Loucy (cell line): ENCODE data around the gene LRRC26.

Experiments
- H2AFZ ChIP-seq: fragments of 200-600 bp; sonication (generic); 2 replicates; pipeline ENCODE4 v1.6.0; 2016; ENCODE audit warnings: antibody characterized with exemption, mild to moderate bottlenecking, low read length, moderate library complexity
- H3F3A ChIP-seq: fragments of 200-600 bp; 2 replicates; pipeline ENCODE4 v1.6.0; 2016; ENCODE audit warnings: antibody characterized with exemption, low read depth, mild to moderate bottlenecking
- H3K27me3 ChIP-seq: fragments of 200-600 bp; sonication (generic); 2 replicates; pipeline ENCODE4 v1.6.1; 2014; ENCODE audit warnings: low read length, mild to moderate bottlenecking; ENCODE audit not compliant: insufficient read depth, poor library complexity, severe bottlenecking
- H3K36me3 ChIP-seq: fragments of 200-600 bp; sonication (generic); 2 replicates; pipeline ENCODE4 v1.6.1; 2016; ENCODE audit warnings: low read length; ENCODE audit not compliant: insufficient read depth
- H3K4me1 ChIP-seq: fragments of 200-600 bp; sonication (generic); 2 replicates; pipeline ENCODE4 v1.5.1; 2014; ENCODE audit warnings: low read length, mild to moderate bottlenecking; ENCODE audit not compliant: insufficient read depth, poor library complexity, severe bottlenecking
- H3K4me2 ChIP-seq: fragments of 200-600 bp; sonication (generic); 2 replicates; pipeline ENCODE4 v1.6.0; 2014; ENCODE audit warnings: antibody characterized with exemption, low read length, low read depth, mild to moderate bottlenecking; ENCODE audit not compliant: poor library complexity, severe bottlenecking
- H3K4me3 ChIP-seq: fragments of 200-600 bp; sonication (generic); 2 replicates; pipeline ENCODE4 v1.5.1; 2014; ENCODE audit warnings: low read length, mild to moderate bottlenecking, mixed read lengths; ENCODE audit not compliant: poor library complexity, severe bottlenecking
- H3K79me2 ChIP-seq: fragments of 200-600 bp; sonication (generic); 2 replicates; pipeline ENCODE4 v1.6.1; 2014; ENCODE audit warnings: low read length; ENCODE audit not compliant: insufficient read depth
- H3K9ac ChIP-seq: fragments of 200-600 bp; sonication (generic); 2 replicates; pipeline ENCODE4 v1.6.0; 2014; ENCODE audit warnings: mild to moderate bottlenecking, low read depth, low read length, moderate library complexity; ENCODE audit not compliant: poor library complexity, severe bottlenecking
- H3K9me2 ChIP-seq: fragments of 200-600 bp; sonication (generic); replicated peaks from 2 replicates; pipeline ENCODE4 v1.6.1; 2016; ENCODE audit warnings: low read depth, low read length, mixed read lengths
- H3K9me3 ChIP-seq: fragments of 200-600 bp; sonication (generic); 2 replicates; pipeline ENCODE4 v1.6.1; 2014; ENCODE audit warnings: mild to moderate bottlenecking, antibody characterized with exemption, low read length, low read depth; ENCODE audit not compliant: insufficient read depth
- H4K20me1 ChIP-seq: fragments of 200-600 bp; sonication (generic); 2 replicates; pipeline ENCODE4 v1.6.0; 2014; ENCODE audit warnings: antibody characterized with exemption, low read length, mild to moderate bottlenecking; ENCODE audit not compliant: insufficient read depth, poor library complexity, severe bottlenecking
- EZH2phosphoT487 ChIP-seq: fragments of 200-600 bp; IDR thresholded peaks from 2 replicates; pipeline ENCODE4 v1.6.1; 2018; ENCODE audit warnings: antibody characterized with exemption, mild to moderate bottlenecking, moderate library complexity, borderline replicate concordance
- TF ChIP-seq, protein P1 (sequence below): fragments of 200-600 bp; sonication (generic); conservative IDR thresholded peaks from 2 replicates; pipeline ENCODE4 v1.5.1; 2014; ENCODE audit warnings: mild to moderate bottlenecking, antibody characterized with exemption, low read length

Gene LRRC26

DNA sequence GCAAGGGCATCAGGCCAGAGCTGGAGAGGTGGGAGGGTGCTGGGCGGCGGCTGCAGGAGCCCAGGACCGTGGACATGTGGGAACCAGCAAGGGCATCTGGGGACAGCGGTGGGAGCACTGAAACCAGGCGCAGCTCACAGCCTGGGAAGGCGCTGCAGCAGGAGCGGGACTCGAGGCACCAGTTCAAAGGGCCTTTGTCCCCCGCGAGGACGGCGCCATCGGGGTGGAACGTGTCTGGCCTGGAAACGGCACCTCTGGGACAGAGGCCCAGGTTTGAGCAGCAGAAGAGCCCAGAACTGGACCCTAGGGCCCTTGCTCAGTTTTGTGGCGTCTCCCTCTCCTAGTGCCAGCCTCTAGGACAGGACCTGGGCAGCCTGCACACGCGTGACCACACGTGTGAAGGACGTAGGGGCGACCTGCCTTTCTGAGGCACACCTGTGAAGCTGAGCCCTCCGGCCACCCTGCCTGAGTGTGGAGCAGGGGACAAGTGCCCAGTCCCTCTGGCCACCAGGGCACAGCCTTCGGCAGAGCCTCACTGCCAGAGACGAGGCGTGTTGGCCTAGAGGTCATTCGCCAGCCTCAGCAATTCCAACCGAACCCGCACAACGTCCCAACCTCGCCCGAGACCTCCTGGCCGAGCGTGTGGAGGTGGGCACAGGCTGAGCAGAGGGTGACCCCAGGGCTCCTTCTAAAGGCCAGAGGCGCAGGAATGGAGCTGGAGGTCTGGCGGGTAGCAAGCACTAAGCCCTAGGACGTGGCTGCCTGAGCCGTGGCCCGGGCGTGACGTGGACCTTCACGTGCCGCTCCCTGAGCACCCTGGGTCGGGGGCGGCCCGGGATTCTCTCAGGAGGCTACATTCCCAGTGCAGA is 4.2 kb upstream of the LRRC26 start:
- Histone ChIP-seq H3K4me2 (no peak overlapping the region), H2AFZ (no peak overlapping the region), H3K27me3 (peaks cover 6% of the 10 kb centered on the region), H4K20me1 (no peaks in the 10 kb centered on the region), H3K9ac (no peak overlapping the region), H3F3A (no peaks in the 10 kb centered on the region), H3K36me3 (no peaks in the 10 kb centered on the region), H3K9me3 (no peaks in the 10 kb centered on the region), H3K79me2 (no peaks in the 10 kb centered on the region), H3K4me3 (no peak overlapping the region), H3K4me1 (peaks cover 8% of the 10 kb centered on the region), H3K9me2 (no peaks in the 10 kb centered on the region)
- TF ChIP-seq EZH2phosphoT487 = no peak

DNA sequence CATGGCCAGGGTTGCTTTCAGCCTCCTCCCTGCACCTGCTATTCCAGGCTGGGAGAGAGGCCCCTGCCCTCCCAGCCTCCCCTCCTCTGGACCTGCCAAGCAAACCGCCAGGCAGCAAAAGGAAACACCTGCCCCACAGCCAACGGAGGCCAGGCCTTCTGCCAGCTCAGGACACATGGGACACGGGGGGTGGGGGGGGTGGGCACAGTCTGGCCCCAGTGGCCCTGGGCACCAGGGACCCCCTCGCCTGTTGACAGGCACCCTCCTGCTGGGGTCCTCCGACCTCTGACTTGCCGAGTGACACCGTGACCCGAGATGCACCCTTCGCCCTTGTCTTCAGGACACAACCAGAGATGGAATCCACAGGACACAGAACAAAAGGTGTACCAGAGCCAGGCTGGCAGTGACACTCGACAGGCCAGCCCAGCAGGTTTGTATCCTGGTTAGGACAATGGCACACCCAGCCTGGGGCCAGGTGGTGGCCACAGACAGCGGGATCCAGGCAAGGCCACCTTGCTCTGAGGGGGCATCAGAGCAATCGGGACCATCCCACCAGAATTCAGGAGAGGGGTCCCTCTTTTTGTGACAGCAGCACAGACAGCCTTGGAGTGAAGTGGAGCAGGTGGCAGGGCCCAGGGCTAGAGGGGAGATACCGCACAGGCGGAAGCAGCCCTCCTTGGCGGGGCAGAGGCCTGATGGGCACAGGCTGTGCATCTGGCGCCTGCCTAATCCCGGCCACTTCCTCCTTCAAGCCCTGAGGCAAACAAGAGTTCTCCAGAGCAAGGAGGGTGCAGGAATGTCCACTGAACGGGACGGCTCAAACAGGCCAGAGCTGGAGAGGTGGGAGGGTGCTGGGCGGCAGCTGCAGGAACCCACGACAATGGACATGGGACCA is 3.3 kb upstream of the LRRC26 start:
- TF ChIP-seq, protein P1, sequence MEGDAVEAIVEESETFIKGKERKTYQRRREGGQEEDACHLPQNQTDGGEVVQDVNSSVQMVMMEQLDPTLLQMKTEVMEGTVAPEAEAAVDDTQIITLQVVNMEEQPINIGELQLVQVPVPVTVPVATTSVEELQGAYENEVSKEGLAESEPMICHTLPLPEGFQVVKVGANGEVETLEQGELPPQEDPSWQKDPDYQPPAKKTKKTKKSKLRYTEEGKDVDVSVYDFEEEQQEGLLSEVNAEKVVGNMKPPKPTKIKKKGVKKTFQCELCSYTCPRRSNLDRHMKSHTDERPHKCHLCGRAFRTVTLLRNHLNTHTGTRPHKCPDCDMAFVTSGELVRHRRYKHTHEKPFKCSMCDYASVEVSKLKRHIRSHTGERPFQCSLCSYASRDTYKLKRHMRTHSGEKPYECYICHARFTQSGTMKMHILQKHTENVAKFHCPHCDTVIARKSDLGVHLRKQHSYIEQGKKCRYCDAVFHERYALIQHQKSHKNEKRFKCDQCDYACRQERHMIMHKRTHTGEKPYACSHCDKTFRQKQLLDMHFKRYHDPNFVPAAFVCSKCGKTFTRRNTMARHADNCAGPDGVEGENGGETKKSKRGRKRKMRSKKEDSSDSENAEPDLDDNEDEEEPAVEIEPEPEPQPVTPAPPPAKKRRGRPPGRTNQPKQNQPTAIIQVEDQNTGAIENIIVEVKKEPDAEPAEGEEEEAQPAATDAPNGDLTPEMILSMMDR = no peak
- TF ChIP-seq EZH2phosphoT487 = no peak
- H3K4me3 ChIP-seq = no peak overlapping the region
- H3K9me2 ChIP-seq = no peaks in the 10 kb centered on the region
- H3K9ac ChIP-seq = no peak overlapping the region
- no peaks in the 10 kb centered on the region for H3K79me2 ChIP-seq
- peaks cover 8% of the 10 kb centered on the region for H3K4me1 ChIP-seq
- H3K27me3 ChIP-seq = peaks cover 13% of the 10 kb centered on the region
- H4K20me1 ChIP-seq = no peaks in the 10 kb centered on the region
- no peaks in the 10 kb centered on the region for H3F3A ChIP-seq
- H3K9me3 ChIP-seq = no peaks in the 10 kb centered on the region
- no peaks in the 10 kb centered on the region for H3K36me3 ChIP-seq
- no peak overlapping the region for H2AFZ ChIP-seq
- H3K4me2 ChIP-seq = no peak overlapping the region

DNA sequence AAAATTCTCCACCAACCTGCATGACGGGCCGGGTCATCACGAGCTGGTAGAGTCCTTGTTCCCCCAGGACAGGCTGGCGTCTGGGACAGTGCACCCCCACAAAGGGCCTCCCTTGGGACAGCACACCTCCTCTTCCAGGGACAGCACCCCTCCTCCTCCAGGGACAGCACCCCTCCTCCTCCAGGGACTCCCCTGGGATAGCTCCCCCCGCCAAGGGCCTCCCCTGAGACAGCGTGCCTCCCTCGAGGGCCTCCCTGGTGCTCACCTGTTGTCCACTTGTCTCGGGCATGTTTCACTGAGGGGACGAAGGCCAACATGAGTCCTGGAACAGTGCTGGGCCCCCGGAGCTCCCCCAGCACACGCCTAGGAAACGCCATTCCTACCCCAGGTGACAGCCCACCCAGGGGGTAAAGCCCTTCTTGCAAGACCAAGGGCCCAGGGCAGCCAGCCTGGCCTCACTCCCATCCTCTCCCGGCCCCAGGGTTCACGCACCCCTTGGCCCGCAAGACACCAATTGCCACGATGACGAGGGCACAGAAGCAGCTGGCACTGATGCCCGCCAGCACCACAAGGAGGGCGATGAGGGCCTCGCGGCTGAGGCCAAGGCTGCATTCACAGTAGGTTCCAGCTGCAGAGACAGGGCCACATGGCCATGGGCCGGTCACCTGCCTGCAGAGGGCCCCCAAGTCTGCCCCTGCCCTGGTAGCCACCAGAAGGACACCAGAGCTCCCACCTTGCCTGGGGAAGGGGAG is 1.5 kb upstream of the LRRC26 start:
- H3K4me1 ChIP-seq = peaks cover 8% of the 10 kb centered on the region
- H4K20me1 ChIP-seq = no peaks in the 10 kb centered on the region
- no peak overlapping the region for H3K9ac ChIP-seq
- H3K4me3 ChIP-seq = no peak overlapping the region
- no peak overlapping the region for H2AFZ ChIP-seq
- no peaks in the 10 kb centered on the region for H3F3A ChIP-seq
- TF ChIP-seq EZH2phosphoT487 = no peak
- TF ChIP-seq, protein P1 = no peak
- H3K9me3 ChIP-seq = no peaks in the 10 kb centered on the region
- H3K79me2 ChIP-seq = no peaks in the 10 kb centered on the region
- peaks cover 20% of the 10 kb centered on the region for H3K27me3 ChIP-seq
- H3K36me3 ChIP-seq = no peaks in the 10 kb centered on the region
- H3K9me2 ChIP-seq = no peaks in the 10 kb centered on the region
- no peak overlapping the region for H3K4me2 ChIP-seq
